CD14-positive monocyte (primary cell): ENCODE measurements around the gene HDAC4. TPM values are rescaled to one million over a fixed set of nuclear protein-coding genes. Genes with fewer than 3 reads are reported as not detected.
A peak's percentile ranks its signal among the peaks of the same experiment; 100 is the strongest.

ENCODE experiments used
- DNase-seq, 3 donors: peaks; one replicate each; pipeline ENCODE4 v3.0.0-alpha.2; 2011 to 2022
- H2AFZ ChIP-seq: 2 replicates; pipeline ENCODE4 v1.6.0; 2012; ENCODE audit warnings: mild to moderate bottlenecking, low read depth, low read length, inconsistent platforms; ENCODE audit not compliant: insufficient read depth, poor library complexity, severe bottlenecking
- H3K27ac ChIP-seq, 2 donors: 1 replicate in 1 of 2; 2 replicates in 1 of 2; pipeline ENCODE4 v1.5.1; 2012 to 2013; ENCODE audit warnings: low read length in 2 of 2, control low read depth in 1 of 2, inconsistent platforms in 1 of 2, low read depth in 1 of 2, mild to moderate bottlenecking in 1 of 2
- H3K27me3 ChIP-seq, 2 donors: one replicate each; pipeline versions ENCODE4 v1.6.0 to v1.6.1; 2011 to 2013; ENCODE audit warnings: low read length in 2 of 2; ENCODE audit not compliant: control insufficient read depth in 2 of 2, insufficient read depth in 2 of 2
- H3K36me3 ChIP-seq, 2 donors: replicated peaks in 1 of 2; 1 replicate in 1 of 2; 2 replicates in 1 of 2; pipeline versions ENCODE4 v1.5.1 to v1.6.1; 2012 to 2013; ENCODE audit warnings: low read length in 2 of 2, control low read depth in 1 of 2, inconsistent platforms in 1 of 2, mild to moderate bottlenecking in 1 of 2; ENCODE audit not compliant: insufficient read depth in 2 of 2, control insufficient read depth in 1 of 2
- H3K4me1 ChIP-seq, 2 donors: 1 replicate in 1 of 2; 2 replicates in 1 of 2; pipeline versions ENCODE4 v1.5.1 to v1.6.1; 2012 to 2013; ENCODE audit warnings: low read length in 2 of 2, control low read depth in 1 of 2, inconsistent platforms in 1 of 2, mild to moderate bottlenecking in 1 of 2, moderate library complexity in 1 of 2; ENCODE audit not compliant: insufficient read depth in 2 of 2, control insufficient read depth in 1 of 2
- H3K4me2 ChIP-seq: replicated peaks from 2 replicates; pipeline ENCODE3; 2012; ENCODE audit warnings: low read length, moderate library complexity, mild to moderate bottlenecking; ENCODE audit not compliant: poor library complexity, severe bottlenecking; ENCODE audit errors: extremely low read depth
- H3K4me3 ChIP-seq, 3 experiments: fragments of 200-600 bp in 1 of 3; sonication (generic) in 1 of 3; replicated peaks in 1 of 3; 1 replicate in 2 of 3; 2 replicates in 1 of 3; pipeline ENCODE4 v1.5.1; 2011 to 2013; ENCODE audit warnings: low read length in 3 of 3, mild to moderate bottlenecking in 3 of 3, control low read depth in 2 of 3, low read depth in 2 of 3, inconsistent platforms in 1 of 3, moderate library complexity in 1 of 3
- H3K79me2 ChIP-seq: 2 replicates; pipeline ENCODE4 v1.6.0; 2012; ENCODE audit warnings: mild to moderate bottlenecking, control low read depth, inconsistent platforms, low read length, moderate library complexity; ENCODE audit not compliant: insufficient read depth
- H3K9ac ChIP-seq: 2 replicates; pipeline ENCODE4 v1.6.0; 2017; ENCODE audit warnings: low read length, mild to moderate bottlenecking; ENCODE audit not compliant: insufficient read depth, poor library complexity, severe bottlenecking
- H3K9me3 ChIP-seq, 2 donors: replicated peaks in 1 of 2; 1 replicate in 1 of 2; 2 replicates in 1 of 2; pipeline versions ENCODE4 v1.5.1 to v1.6.1; 2012 to 2013; ENCODE audit warnings: low read length in 2 of 2, control low read depth in 1 of 2; ENCODE audit not compliant: control insufficient read depth in 1 of 2, insufficient read depth in 1 of 2
- H4K20me1 ChIP-seq: 2 replicates; pipeline ENCODE4 v1.6.0; 2012; ENCODE audit warnings: mild to moderate bottlenecking, low read length, control low read depth, moderate library complexity; ENCODE audit not compliant: insufficient read depth
- H3K27ac Mint-ChIP-seq, 7 donors: one replicate each; pipeline ENCODE4 v1.8.0; 2020; ENCODE audit warnings: mild to moderate bottlenecking in 7 of 7, mixed read lengths in 7 of 7, moderate library complexity in 6 of 7, inconsistent platforms in 2 of 7
- H3K27me3 Mint-ChIP-seq, 3 donors: one replicate each; pipeline ENCODE4 v1.8.0; 2021 to 2022; ENCODE audit warnings: low read depth in 3 of 3, mild to moderate bottlenecking in 3 of 3, mixed read lengths in 3 of 3, moderate library complexity in 3 of 3, inconsistent platforms in 1 of 3
- H3K36me3 Mint-ChIP-seq, 2 donors: one replicate each; pipeline ENCODE4 v1.8.0; 2020; ENCODE audit warnings: mixed read lengths in 2 of 2, inconsistent platforms in 1 of 2, mild to moderate bottlenecking in 1 of 2
- H3K4me1 Mint-ChIP-seq: one replicate; pipeline ENCODE4 v1.8.0; 2020; ENCODE audit warnings: mild to moderate bottlenecking, mixed read lengths
- H3K4me3 Mint-ChIP-seq, 2 donors: one replicate each; pipeline ENCODE4 v1.8.0; 2020; ENCODE audit warnings: mild to moderate bottlenecking in 2 of 2, mixed read lengths in 2 of 2, moderate library complexity in 1 of 2
- H3K9me3 Mint-ChIP-seq, 7 donors: one replicate each; pipeline ENCODE4 v1.8.0; 2020 to 2022; ENCODE audit warnings: mixed read lengths in 7 of 7, mild to moderate bottlenecking in 6 of 7, moderate library complexity in 6 of 7, inconsistent platforms in 2 of 7
- WGBS: methylation state at CpG from one replicate; pipeline ENCODE4 v1.1.5; 2013; ENCODE audit warnings: missing lambda C conversion rate; ENCODE audit not compliant: insufficient coverage; 5-methylcytosine and 5-hydroxymethylcytosine counted together
- intact Hi-C, 2 donors: fragments of 100-400 bp; cut with micrococcal nuclease; formaldehyde crosslinking; loops; one replicate each; pipeline versions ENCODE4 v1.15.0 to v1.15.1; 2023
- polyA plus RNA-seq, 3 donors: library from polyadenylated mRNA; depleted of rRNA in 1 of 3; unstranded in 2 of 3; stranded (reverse) in 1 of 3; fragments of 300-500 nt in 2 of 3; fragments of >200 nt in 1 of 3; fragmentation: Illumina TruSeq in 2 of 3; gene quantifications; 1 replicate in 2 of 3; 2 replicates in 1 of 3; pipeline ENCODE4 v1.2.3, GENCODE V29; 2012 to 2021
- TF ChIP-seq, protein P1 (sequence below): fragments of 200-600 bp; IDR thresholded peaks from one replicate; pipeline ENCODE4 v1.8.0; 2022; ENCODE audit warnings: antibody characterized with exemption, mild to moderate bottlenecking

Gene HDAC4
- polyA plus RNA-seq, 3 donors: 3.3 to 23.0 (median 4.5) TPM

DNA sequence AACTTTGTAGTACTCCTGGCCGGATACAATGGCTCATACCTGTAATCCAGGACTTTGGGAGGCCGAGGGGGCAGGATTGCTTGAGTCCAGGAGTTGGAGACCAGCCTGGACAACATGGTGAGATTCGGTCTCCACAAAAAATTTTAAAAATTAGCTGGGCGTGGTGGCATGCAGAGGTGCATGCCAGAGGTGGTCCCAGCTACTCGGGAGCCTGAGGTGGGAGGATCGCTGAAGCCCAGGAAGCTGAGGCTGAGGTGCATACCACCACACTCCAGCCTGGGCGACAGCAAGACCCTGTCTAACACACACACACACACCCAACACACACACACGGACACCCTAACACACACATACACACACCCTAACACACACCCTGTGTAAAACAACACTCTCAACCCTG is 55.6 kb downstream of the HDAC4 start:
- TF ChIP-seq, protein P1, sequence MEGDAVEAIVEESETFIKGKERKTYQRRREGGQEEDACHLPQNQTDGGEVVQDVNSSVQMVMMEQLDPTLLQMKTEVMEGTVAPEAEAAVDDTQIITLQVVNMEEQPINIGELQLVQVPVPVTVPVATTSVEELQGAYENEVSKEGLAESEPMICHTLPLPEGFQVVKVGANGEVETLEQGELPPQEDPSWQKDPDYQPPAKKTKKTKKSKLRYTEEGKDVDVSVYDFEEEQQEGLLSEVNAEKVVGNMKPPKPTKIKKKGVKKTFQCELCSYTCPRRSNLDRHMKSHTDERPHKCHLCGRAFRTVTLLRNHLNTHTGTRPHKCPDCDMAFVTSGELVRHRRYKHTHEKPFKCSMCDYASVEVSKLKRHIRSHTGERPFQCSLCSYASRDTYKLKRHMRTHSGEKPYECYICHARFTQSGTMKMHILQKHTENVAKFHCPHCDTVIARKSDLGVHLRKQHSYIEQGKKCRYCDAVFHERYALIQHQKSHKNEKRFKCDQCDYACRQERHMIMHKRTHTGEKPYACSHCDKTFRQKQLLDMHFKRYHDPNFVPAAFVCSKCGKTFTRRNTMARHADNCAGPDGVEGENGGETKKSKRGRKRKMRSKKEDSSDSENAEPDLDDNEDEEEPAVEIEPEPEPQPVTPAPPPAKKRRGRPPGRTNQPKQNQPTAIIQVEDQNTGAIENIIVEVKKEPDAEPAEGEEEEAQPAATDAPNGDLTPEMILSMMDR: no peak
- H3K4me3 Mint-ChIP-seq: no peak overlapping the region
- no peak overlapping the region for H3K4me2 ChIP-seq
- intact Hi-C loops: no loop called here
- no peak overlapping the region for H3K27ac Mint-ChIP-seq
- no peak overlapping the region for H3K4me3 ChIP-seq
- WGBS: 98% methylated on average over 7 of the region's 8 CpGs
- no peak overlapping the region for H3K9ac ChIP-seq
- peaks cover 10% of the 10 kb centered on the region for H3K4me1 Mint-ChIP-seq
- H3K4me1 ChIP-seq: peaks cover 5% of the 10 kb centered on the region in 2 donors
- peaks cover 37 to 47% of the 10 kb centered on the region in 2 donors for H3K36me3 Mint-ChIP-seq
- H3K9me3 Mint-ChIP-seq: peaks cover 0 to 5% (median 0%) of the 10 kb centered on the region in 7 donors
- H3K36me3 ChIP-seq: peaks cover 18 to 50% of the 10 kb centered on the region in 2 donors
- no peak overlapping the region for H2AFZ ChIP-seq
- peaks cover 88% of the 10 kb centered on the region for H3K79me2 ChIP-seq
- H3K27me3 ChIP-seq: no peaks in the 10 kb centered on the region
- no peak for DNase-seq
- peaks cover 0 to 2% (median 0%) of the 10 kb centered on the region in 3 donors for H3K27me3 Mint-ChIP-seq
- H3K9me3 ChIP-seq: no peaks in the 10 kb centered on the region
- H3K27ac ChIP-seq: no peak overlapping the region
- peaks cover 25% of the 10 kb centered on the region for H4K20me1 ChIP-seq

DNA sequence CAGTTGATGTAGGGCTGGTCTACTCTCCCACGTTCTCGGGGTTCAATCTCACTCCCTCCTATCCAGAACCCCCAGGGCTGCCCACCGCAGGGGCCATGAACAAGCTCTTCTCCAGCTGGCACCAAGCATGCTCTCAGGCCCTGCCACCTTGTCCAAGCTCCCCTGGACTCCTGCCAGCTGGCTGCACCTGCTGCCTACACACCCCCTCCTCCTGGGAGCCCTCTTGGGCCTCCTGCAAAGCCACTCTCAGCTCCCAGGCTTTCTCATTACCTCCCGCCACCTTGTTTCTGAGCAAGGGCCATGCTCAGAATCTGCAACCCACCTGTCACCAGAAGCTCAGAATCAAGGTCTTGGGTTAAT is 56.0 kb downstream of the HDAC4 start:
- Mint-ChIP-seq H3K4me1 (peaks cover 14% of the 10 kb centered on the region), H3K27ac (peak overlapping the region in 1 of 7 donors; percentile 22), H3K27me3 (peaks cover 0 to 2% (median 0%) of the 10 kb centered on the region in 3 donors), H3K4me3 (no peak overlapping the region), H3K36me3 (peaks cover 36 to 46% of the 10 kb centered on the region in 2 donors), H3K9me3 (peaks cover 0 to 5% (median 0%) of the 10 kb centered on the region in 7 donors)
- intact Hi-C loops: no loop called here
- no peak for DNase-seq
- no peak overlapping the region for H3K9ac ChIP-seq
- no peak overlapping the region for H3K27ac ChIP-seq
- no peaks in the 10 kb centered on the region for H3K27me3 ChIP-seq
- H2AFZ ChIP-seq: no peak overlapping the region
- 95% methylated on average over 4 of the region's 4 CpGs for whole genome bisulfite sequencing
- peaks cover 9% of the 10 kb centered on the region in 2 donors for H3K4me1 ChIP-seq
- no peak overlapping the region for H3K4me2 ChIP-seq
- H4K20me1 ChIP-seq: peaks cover 30% of the 10 kb centered on the region
- no peaks in the 10 kb centered on the region for H3K9me3 ChIP-seq
- peaks cover 88% of the 10 kb centered on the region for H3K79me2 ChIP-seq
- H3K36me3 ChIP-seq: peaks cover 16 to 48% of the 10 kb centered on the region in 2 donors
- TF ChIP-seq, protein P1: no peak
- no peak overlapping the region for H3K4me3 ChIP-seq
